HepG2 (cell line): ENCODE measurements around the gene CYBC1. TPM values are rescaled to one million over a fixed set of nuclear protein-coding genes. Genes with fewer than 3 reads are reported as not detected.
A peak's percentile ranks its signal among the peaks of the same experiment; 100 is the strongest.

Source experiments
- ARNTL ChIP-seq: sonication (generic); formaldehyde crosslinking; IDR thresholded peaks from 2 replicates; pipeline ENCODE4 v1.4.0; 2020; ENCODE audit warnings: mild to moderate bottlenecking, missing genetic modification reagents
- CERS6 ChIP-seq: sonication (generic); formaldehyde crosslinking; IDR thresholded peaks from 2 replicates; pipeline ENCODE4 v1.5.0; 2020; ENCODE audit warnings: missing genetic modification reagents
- ELF3 ChIP-seq: IDR thresholded peaks from 2 replicates; pipeline ENCODE4 v1.6.1; 2016; ENCODE audit warnings: missing genetic modification reagents, missing compliant biosample characterization
- FOXP4 ChIP-seq: sonication (generic); formaldehyde crosslinking; IDR thresholded peaks from 2 replicates; pipeline ENCODE4 v1.4.0; 2020; ENCODE audit warnings: missing genetic modification reagents
- GMEB2 ChIP-seq: IDR thresholded peaks from 2 replicates; pipeline ENCODE4 v1.6.1; 2016; ENCODE audit warnings: missing biosample characterization, missing genetic modification reagents, low read depth
- GPN1 ChIP-seq: sonication (generic); formaldehyde crosslinking; IDR thresholded peaks from 2 replicates; pipeline ENCODE4 v1.5.1; 2020; ENCODE audit warnings: missing genetic modification reagents, borderline replicate concordance
- HES4 ChIP-seq: sonication (generic); formaldehyde crosslinking; IDR thresholded peaks from 2 replicates; pipeline ENCODE4 v1.9.0; 2021; ENCODE audit warnings: mild to moderate bottlenecking, missing genetic modification reagents, borderline replicate concordance
- HMGXB4 ChIP-seq, 2 experiments: sonication (generic) in 1 of 2; formaldehyde crosslinking in 1 of 2; IDR thresholded peaks; 2 replicates each; pipeline versions ENCODE4 v1.4.0 to v1.6.1; 2018 to 2020; ENCODE audit warnings: missing genetic modification reagents in 2 of 2, borderline replicate concordance in 1 of 2, low read depth in 1 of 2, mild to moderate bottlenecking in 1 of 2, missing biosample characterization in 1 of 2
- KLF13 ChIP-seq: sonication (generic); formaldehyde crosslinking; IDR thresholded peaks from 2 replicates; pipeline ENCODE4 v1.4.0; 2020; ENCODE audit warnings: mild to moderate bottlenecking, missing genetic modification reagents
- KMT2A ChIP-seq: sonication (generic); formaldehyde crosslinking; IDR thresholded peaks from 2 replicates; pipeline ENCODE4 v1.4.0; 2020; ENCODE audit warnings: missing genetic modification reagents
- MXD1 ChIP-seq: sonication (generic); formaldehyde crosslinking; IDR thresholded peaks from 2 replicates; pipeline ENCODE4 v1.4.0; 2020; ENCODE audit warnings: mild to moderate bottlenecking, missing genetic modification reagents
- NBN ChIP-seq: fragments of 450-650 bp; conservative IDR thresholded peaks from 2 replicates; pipeline ENCODE4 v1.6.1; 2017
- PCBP2 ChIP-seq: fragments of 200-400 bp; formaldehyde crosslinking; optimal IDR thresholded peaks from 2 replicates; pipeline ENCODE3; 2018; ENCODE audit warnings: low read length, low read depth; ENCODE audit not compliant: poor library complexity, severe bottlenecking
- SRSF4 ChIP-seq: fragments of 200-400 bp; formaldehyde crosslinking; IDR thresholded peaks from one replicate; pipeline ENCODE4 v1.6.1; 2018; ENCODE audit warnings: mild to moderate bottlenecking, low read depth, low read length, moderate library complexity; ENCODE audit not compliant: poor library complexity, severe bottlenecking
- SRY ChIP-seq: sonication (generic); formaldehyde crosslinking; IDR thresholded peaks from 2 replicates; pipeline ENCODE4 v1.8.0; 2022; ENCODE audit warnings: mild to moderate bottlenecking, missing genetic modification reagents
- THAP11 ChIP-seq: IDR thresholded peaks from 2 replicates; pipeline ENCODE4 v1.6.1; 2016; ENCODE audit warnings: missing biosample characterization, missing genetic modification reagents
- ZBTB20 ChIP-seq: sonication (generic); formaldehyde crosslinking; IDR thresholded peaks from 2 replicates; pipeline ENCODE4 v1.8.1; 2023; ENCODE audit warnings: missing genetic modification reagents, low read depth, mild to moderate bottlenecking, borderline replicate concordance
- ZKSCAN5 ChIP-seq: sonication (generic); formaldehyde crosslinking; IDR thresholded peaks from 2 replicates; pipeline ENCODE4 v1.5.1; 2020; ENCODE audit warnings: mild to moderate bottlenecking, missing genetic modification reagents
- ZNF34 ChIP-seq: sonication (generic); formaldehyde crosslinking; IDR thresholded peaks from 2 replicates; pipeline ENCODE4 v1.4.0; 2020; ENCODE audit warnings: mild to moderate bottlenecking, missing genetic modification reagents, borderline replicate concordance
- ZNF605 ChIP-seq: sonication (generic); formaldehyde crosslinking; IDR thresholded peaks from 2 replicates; pipeline ENCODE4 v1.8.0; 2022; ENCODE audit warnings: mild to moderate bottlenecking, missing genetic modification reagents
- ZNF879 ChIP-seq: sonication (generic); formaldehyde crosslinking; IDR thresholded peaks from 2 replicates; pipeline ENCODE4 v1.8.1; 2023; ENCODE audit warnings: missing genetic modification reagents
- ZSCAN20 ChIP-seq: sonication (generic); formaldehyde crosslinking; IDR thresholded peaks from 2 replicates; pipeline ENCODE4 v1.4.0; 2020; ENCODE audit warnings: missing genetic modification reagents, mild to moderate bottlenecking, borderline replicate concordance
- polyA plus RNA-seq, 8 experiments: library from polyadenylated mRNA; depleted of rRNA in 3 of 8; stranded (reverse) in 7 of 8; unstranded in 1 of 8; fragments of >200 nt; fragmentation: Illumina TruSeq in 4 of 8; extraction: Trizol in 4 of 8; gene quantifications; 2 replicates each; pipeline versions ENCODE4 v1.2.1 to v1.2.3, GENCODE V29; 2011 to 2016; ENCODE audit warnings: low read depth in 4 of 8, missing spikeins in 1 of 8, mixed read lengths in 1 of 8; ENCODE audit not compliant: insufficient read depth in 1 of 8
- total RNA-seq, 5 experiments: library from RNA; depleted of rRNA; stranded (reverse); fragments of >200 nt; fragmentation: Illumina TruSeq; extraction: Trizol; gene quantifications; 2 replicates each; pipeline ENCODE4 v1.2.3, GENCODE V29; 2016; ENCODE audit warnings: low read depth in 1 of 5

CYBC1 gene
- total and polyA plus RNA-seq, 2 of the 13 experiments (the other 11 are each of a cell fraction or from before 2014, with no cell fraction given): 43.4 to 44.1 TPM

GRCh38 chr17:82414548-82415281, 35.8 kb downstream of the CYBC1 start (continued):
- no peak for TF ChIP-seq GMEB2
- TF ChIP-seq SRSF4: no peak
- no peak for TF ChIP-seq ZNF34 (CRISPR knock-in tag)
- TF ChIP-seq FOXP4: peak; percentile 63; the same call in 1 of the 2 replicates
- TF ChIP-seq KLF13: peak; percentile 81
- peak in 1 of 2 experiments; percentile 69; a peak in 3 of 4 replicates for TF ChIP-seq HMGXB4 (CRISPR knock-in tag; IDR thresholded peaks at IDR 0.05; ENCODE audit: borderline replicate concordance in 1 of 2, low read depth in 1 of 2)
- peak; percentile 68 for TF ChIP-seq THAP11 (CRISPR knock-in tag)
- peak; percentile 93 for TF ChIP-seq GPN1 (CRISPR knock-in tag)
- no peak for TF ChIP-seq PCBP2
- TF ChIP-seq ARNTL: peak; percentile 78; the same call in 1 of the 2 replicates
- TF ChIP-seq ZNF879 (CRISPR knock-in tag): peak; percentile 76; the same call in 1 of the 2 replicates
- TF ChIP-seq HES4 (CRISPR knock-in tag): peak; percentile 99
- TF ChIP-seq ZBTB20: peak; percentile 96; the same call in 1 of the 2 replicates
- peak; percentile 74 for TF ChIP-seq KMT2A (CRISPR knock-in tag)
- no peak for TF ChIP-seq NBN
- TF ChIP-seq ZSCAN20 (CRISPR knock-in tag): peak; percentile 99
- TF ChIP-seq ELF3: peak; percentile 75; the same call in 1 of the 2 replicates
- peak; percentile 99 for TF ChIP-seq SRY (CRISPR knock-in tag)
- TF ChIP-seq MXD1 (CRISPR knock-in tag): peak; percentile 92
- TF ChIP-seq CERS6 (CRISPR knock-in tag): peak; percentile 42; the same call in 1 of the 2 replicates
- TF ChIP-seq ZNF605 (CRISPR knock-in tag): peak; percentile 97
- TF ChIP-seq ZKSCAN5 (CRISPR knock-in tag): no peak
